Activated gamma-delta T cell treated with anti-CD3 and anti-CD28 coated beads, Interleukin-2, amount 50 U/mL, for 16 hours (primary cell): ENCODE data around the gene HIPK3.
"Not testable (repeated sequence)": the region's sequence is repeated elsewhere in the genome, so short reads cannot be mapped to it uniquely, and the experiment has no call there.

Source experiments
- DNase-seq: peaks from one replicate; pipeline ENCODE4 v3.0.0-alpha.2; 2020; ENCODE audit warnings: low read depth

HIPK3 gene

DNA sequence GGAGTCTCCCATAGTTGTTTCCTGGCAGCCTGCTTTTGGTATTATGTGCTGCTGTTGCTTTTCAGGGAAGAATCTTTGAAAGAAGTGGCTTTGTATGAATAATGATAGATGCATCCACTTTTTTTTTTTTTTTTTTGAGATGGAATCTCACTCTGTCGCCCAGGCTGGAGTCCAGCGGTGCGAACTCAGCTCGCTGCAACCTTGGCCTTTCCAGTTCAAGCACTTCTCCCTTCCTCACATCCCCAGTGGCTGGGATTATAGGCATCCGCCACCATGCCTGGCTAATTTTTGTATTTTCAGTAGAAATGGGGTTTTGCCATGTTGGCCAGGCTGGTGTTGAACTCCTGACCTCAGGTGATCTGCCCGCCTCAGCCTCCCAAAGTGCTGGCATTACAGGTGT, 49.6 kb downstream of the HIPK3 start:
- not testable (repeated sequence) for DNase-seq

DNA sequence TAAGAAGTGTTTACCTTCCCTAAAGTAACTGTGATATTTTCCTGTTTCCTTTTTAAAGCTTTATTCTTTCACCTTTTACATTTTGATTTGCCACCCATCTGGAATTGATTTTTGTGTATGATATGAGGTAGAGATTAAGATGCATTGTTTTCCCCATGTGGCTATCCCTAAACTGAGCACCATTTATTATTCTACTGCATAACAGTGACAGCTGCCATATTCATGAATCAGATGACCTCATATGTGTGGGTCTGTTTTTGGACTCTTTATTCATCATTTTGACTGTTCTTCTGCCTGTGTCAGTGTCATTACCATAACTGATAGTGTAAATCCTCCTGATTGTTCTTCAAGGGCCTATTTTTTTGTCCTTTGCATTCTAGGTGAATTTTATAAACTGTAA, 50.8 kb downstream of the HIPK3 start:
- no peak for DNase-seq

- no peak for DNase-seq
These were observed 51.9 kb downstream of the HIPK3 start for GRCh38 chr11:33309118-33309517.

DNA sequence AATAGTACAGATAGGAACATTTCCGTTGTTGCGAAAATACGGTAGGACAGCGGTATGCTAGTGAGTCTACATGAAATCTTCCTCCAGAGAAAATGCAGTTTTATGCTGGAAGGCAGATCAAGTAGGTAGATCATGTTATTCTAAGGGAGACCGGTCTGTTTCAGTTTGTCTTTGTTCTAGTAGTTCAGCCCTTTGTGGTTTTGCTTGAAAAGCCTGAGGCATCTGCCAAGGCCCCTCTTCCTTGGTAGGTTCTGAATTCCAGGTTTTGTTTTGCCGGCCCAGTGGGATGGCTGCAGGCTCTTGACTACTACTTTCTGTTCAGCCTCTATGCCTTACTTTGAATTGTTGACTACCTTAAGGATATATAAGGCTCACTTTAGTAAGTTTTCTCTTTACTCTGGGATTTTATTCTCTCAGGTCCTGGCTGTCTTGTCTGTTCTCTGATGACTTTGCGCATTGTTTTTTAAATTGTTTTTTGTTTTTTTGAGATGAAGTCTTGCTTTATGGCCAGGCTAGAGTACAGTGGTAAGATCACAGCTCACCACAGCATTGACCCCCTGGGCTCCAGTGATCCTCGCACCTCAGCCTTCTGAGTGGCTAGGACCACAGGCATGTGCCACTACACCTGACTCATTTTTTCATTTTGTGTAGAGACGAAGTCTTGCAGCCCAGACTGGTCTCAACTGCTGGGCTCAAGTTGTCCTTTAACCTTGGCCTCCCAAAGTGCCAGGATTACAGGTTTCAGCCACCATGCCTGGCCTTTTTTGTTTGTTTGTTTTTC, 53.7 kb downstream of the HIPK3 start:
- no peak for DNase-seq

DNA sequence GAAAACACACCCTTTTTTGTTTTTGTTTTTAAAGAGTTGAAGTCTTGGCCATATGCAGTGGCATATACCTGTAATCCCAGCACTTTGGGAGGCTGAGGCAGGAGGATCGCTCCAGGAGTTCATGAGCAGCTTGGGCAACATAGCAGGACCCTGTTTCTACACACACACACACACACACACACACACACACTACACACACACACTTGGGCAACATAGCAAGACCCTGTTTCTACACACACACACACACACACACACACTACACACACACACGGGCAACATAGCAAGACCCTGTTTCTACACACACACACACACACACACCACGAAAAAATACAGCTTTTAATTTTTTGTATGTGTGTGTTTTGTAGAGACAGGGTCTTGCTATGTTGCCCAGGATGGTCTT, 54.5 kb downstream of the HIPK3 start:
- no peak for DNase-seq

- DNase-seq, result no peak
These were observed 58.6 kb downstream of the HIPK3 start for GRCh38 chr11:33315822-33316221.

GRCh38 chr11:33317662-33318061, 60.5 kb downstream of the HIPK3 start:
- no peak for DNase-seq

DNA sequence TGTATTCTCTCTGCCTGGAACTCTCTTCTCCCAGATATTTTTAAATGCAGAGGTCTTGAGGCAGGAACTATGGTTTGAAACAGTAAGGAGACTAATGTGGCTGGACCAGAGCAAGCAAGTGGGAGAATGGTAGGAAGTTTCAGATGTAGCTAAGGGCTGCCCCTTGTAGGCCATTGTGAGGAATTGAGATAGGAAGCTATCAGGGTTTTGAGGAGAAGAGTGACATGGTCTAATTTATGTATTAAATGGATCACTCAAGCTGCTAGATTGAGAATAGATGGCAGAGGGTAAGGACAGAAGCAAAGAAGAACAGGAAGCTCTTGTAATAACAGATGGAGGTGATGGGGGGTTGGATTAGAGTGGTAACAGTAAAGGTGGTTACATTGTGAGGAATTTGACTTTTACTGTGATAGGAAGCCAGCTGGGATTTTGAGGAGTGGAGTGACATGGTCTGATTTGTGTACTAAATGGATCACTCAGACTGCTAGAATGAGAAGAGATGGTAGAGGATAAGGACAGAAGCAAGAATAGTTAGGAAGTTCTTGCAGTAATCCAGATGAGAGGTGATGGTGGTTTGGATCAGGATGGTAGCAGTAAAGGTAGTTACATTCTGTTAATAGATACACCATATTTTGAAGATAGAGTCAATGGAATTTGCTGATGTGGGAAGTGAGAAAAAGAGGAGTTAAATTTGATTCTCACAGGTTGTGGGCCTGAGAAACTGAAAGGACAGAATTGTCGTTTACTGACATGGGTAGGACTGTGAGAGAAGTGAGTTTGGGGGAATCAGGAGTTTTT, 63.0 kb downstream of the HIPK3 start:
- DNase-seq, result no peak

DNA sequence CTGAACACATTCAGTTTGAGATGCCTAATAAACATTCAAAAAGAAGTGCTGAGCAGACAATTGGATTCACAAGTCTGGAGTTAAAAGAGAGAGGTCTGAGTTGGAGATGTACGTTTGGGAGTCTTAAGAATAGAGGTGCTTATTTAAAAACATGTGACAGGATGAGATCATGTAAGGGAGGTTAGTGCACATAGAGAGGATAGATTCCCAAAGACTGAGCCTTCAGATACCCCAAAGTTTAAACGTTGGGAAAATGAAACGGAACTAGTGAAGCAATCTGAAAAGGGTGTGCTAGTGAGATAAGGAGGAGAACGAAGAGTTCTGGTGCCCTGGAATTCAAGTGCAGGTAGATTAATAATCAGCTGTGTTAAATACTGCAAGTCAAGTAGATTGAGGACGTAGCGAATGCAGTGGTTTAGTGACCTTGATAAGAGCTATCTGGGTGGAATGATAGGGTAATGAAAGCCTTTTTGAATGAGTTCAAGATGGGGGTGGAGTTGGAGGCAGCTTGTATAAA, 63.7 kb downstream of the HIPK3 start:
- DNase-seq, result no peak

GRCh38 chr11:33321422-33321821, 64.2 kb downstream of the HIPK3 start:
- DNase-seq, result no peak

DNA sequence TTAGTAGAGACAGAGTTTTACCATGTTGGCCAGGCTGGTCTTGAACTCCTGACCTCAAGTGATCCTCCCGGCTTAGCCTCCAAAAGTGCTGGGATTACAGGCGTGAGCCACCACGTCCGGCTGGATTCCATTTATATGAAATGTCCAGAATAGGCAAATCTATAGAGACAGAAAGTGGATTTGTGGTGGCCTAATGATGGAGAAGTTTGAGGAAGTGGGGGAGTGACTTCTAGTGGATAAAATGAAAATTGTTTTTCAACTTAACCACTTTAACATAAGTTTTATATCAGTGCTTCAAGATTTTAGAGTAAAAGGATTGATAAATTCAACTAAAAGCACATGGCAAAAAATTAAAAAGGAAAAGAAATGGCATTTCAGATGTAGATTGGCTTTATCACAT, 66.2 kb downstream of the HIPK3 start:
- DNase-seq, result no peak

- DNase-seq, result no peak
These were observed 67.3 kb downstream of the HIPK3 start for GRCh38 chr11:33324302-33324985.

DNA sequence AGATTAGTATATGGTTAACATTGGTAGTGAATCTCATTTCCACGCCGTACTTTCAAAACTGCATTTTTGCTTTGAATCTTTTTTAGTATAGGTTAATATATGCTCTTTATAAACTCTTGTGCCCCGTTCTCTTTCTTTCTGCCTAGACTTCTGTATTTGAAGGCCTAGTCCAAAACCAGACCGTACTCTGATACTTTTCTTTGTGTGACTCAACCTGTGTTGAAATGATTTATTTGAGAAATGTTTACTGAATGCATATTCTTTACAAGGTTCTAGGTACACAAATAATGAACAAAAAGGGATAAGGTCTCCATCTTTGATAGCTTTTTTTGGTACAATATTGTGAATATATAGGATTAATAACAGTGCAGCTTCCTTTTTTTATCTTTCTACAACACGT, 68.3 kb downstream of the HIPK3 start:
- DNase-seq, result no peak

GRCh38 chr11:33329705-33330329, 72.6 kb downstream of the HIPK3 start:
- peak; percentile 12 for DNase-seq

- DNase-seq, result no peak
These were observed 76.6 kb downstream of the HIPK3 start for GRCh38 chr11:33333816-33334215.

DNA sequence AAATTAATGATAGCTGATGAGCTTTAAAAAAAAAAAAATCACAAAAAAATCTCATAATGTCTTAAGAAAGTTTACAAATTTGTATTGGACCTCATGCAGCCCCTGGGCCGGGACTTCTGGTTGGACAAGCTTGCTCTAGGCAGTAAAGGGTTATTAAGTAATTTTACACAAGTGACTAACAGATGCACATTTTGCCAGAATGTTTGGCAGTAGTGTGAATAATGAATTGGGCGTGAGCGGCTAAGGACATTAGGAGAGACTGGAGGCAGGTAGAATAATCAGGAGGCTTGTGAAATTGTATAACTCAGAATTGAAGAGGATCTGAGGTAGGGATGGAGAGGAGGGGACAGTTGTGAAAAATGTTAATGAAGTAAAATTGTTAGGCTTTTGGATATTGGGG, 77.4 kb downstream of the HIPK3 start:
- no peak for DNase-seq

- DNase-seq, result no peak
These were observed 82.1 kb downstream of the HIPK3 start for GRCh38 chr11:33339247-33339646.

GRCh38 chr11:33344611-33345010, 87.4 kb downstream of the HIPK3 start:
- DNase-seq, result no peak

GRCh38 chr11:33347490-33348125, 90.4 kb downstream of the HIPK3 start:
- DNase-seq, result no peak

DNA sequence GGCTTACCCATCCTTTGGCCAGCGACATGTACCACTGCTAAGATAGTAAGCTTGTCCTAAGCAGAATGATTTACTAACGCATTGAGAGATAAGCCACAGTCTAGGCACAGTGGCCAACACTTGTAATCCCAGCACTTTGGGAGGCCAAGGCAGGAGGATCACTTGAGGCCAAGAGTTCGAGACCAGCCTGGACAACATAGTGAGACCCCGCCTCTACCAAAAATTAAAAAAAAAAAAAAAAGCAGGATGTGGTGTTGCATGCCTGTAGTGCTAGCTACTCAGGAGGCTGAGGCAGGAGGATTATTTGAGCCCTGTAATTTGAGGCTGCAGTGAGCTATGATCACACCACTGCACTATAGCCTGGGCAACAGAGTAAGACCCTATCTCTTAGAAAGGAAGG, 93.1 kb downstream of the HIPK3 start:
- no peak for DNase-seq

GRCh38 chr11:33358150-33358831, 101.1 kb downstream of the HIPK3 start:
- no peak for DNase-seq
